Inflammatory macrophage (primary cell): ENCODE results near the gene MAPK10.

Experiments
- DNase-seq, 2 donors: peaks; one replicate each; pipeline ENCODE4 v3.0.0-alpha.2; 2020 to 2022

The MAPK10 gene

DNA sequence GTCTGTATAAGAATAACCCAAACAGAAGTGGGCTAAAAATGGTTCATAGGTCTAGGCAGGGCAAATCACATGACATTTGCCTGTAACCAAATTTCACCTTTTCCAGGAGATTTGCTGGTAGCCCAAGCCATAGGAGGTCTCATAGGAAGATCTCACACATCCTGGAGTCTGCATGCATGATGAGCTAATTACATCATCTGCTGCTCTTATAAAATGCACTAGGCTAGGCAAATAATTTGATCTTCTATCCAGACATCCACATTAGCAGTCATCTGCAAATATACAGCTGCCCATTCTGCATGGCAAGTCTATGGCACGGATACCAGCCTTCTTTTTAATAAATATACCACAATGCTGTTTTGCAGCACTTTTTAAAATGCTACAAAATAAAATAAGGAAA, 87.2 kb downstream of the MAPK10 start:
- no peak for DNase-seq

DNA sequence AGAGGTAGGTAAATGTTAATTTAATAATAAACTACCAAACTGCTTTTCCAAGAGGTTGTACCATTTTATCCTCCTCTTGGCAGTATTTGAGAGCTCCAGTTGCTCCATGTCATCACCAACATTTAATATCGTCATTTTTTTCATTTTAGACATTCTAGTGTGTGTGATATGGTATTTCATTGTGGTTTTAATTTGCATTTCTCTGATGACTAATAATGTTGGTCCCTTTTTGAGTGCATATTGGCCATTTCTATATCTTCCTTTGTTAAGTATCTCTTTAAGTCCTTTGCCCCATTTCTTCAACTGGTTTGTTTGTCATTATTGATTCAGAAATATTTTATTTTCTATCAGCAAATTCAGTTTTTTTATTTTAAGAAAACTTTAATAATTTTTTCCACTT, 88.8 kb downstream of the MAPK10 start:
- no peak for DNase-seq

DNA sequence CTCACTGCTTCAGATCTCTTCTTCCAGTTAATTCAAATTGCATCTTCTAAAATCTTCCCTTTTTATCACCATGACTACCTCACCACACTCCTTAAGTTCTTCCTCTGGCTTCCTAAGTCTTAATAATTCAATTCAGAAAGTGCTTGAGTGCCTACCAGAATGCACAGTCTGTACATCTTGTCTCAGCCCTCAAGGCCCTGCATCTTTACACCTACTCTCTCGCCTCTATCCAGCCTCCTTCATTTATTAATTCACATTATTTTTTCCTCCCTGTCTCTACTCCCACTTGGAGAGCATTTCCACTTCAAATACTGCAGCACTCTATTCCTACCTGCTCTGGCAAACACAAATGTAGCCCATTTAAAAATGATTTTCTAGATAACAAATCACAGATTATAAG, 90.5 kb downstream of the MAPK10 start:
- no peak for DNase-seq

GRCh38 chr4:86264241-86264640, 95.6 kb downstream of the MAPK10 start:
- no peak for DNase-seq

DNA sequence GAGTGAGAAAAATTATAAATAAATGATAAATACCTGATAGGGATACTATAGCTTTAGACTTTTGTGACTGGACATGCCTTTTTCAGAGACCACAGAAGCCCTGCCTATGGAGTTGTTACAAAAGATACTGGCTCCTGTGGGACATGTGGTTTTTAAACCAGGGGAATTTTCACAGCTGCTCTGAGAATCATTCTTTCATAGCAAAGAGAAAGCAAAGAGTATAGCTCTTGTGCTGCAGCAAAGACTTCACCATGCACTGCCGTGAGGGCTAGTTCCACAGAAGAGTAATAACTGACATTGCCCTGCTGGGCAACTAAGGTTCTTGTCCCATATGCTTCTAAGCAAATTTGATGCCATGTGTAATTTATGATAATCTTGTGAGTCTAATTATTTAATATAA, 98.2 kb downstream of the MAPK10 start:
- no peak for DNase-seq

DNA sequence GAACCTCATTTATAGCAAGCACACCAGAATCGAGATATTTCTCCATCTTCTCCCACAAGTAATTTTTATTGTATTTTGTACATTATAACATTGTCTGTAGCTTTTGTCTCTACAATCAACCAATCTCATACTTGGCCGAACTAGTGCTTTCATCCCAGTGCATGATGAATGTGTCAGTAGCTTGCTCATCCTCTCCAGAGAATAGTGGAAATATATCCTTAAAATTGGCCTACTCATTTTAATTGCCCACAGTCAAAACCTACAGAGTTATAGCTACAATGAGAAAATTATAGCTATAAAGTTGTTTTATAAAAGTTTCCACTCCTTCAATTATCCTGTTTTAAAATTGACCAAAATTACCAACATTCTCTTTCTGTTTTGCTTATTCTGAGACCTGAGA, 103.8 kb downstream of the MAPK10 start:
- no peak for DNase-seq

- no peak for DNase-seq
These were observed 109.2 kb downstream of the MAPK10 start for GRCh38 chr4:86250619-86251018.

- DNase-seq = no peak
These were observed 109.8 kb downstream of the MAPK10 start for GRCh38 chr4:86250006-86250405.

DNA sequence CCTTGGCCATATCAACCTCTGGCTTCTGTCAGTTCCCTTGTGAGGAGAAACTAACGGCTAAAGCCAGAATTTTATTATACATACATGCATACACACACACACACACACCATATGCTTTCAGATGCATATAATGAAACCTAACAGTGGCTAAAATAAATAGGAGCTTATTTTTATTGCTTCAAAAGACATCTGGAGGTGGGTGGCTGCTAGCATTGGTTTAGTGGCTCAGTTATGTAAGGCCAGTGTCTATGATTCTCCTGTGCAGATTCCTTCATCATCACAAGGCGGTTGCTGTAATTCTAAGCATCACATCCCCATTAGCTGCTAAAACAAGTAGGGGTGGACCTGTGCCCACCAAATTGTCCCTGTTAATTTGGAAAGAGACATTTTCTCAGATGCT, 110.8 kb downstream of the MAPK10 start:
- no peak for DNase-seq

DNA sequence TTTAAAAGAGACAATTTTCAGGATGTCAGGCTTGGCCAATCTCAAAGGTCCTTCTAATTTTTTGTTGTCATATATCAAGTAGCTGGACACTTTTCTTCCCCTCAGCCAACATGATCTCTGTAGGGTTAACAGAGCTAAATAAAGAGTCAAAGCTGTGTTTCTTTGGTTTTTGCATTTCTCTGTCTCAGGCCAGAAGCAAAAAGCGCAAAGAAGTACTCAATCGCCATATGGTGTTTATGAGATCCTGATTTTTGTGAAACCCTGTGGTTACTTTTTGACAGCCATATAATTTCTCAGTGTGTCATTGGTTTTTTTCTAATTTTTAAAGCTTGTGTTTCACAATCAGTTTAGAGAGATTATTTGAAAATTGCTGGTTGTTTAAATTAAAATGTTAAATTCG, 111.9 kb downstream of the MAPK10 start:
- no peak for DNase-seq

GRCh38 chr4:86247320-86247719, 112.5 kb downstream of the MAPK10 start:
- DNase-seq = no peak

DNA sequence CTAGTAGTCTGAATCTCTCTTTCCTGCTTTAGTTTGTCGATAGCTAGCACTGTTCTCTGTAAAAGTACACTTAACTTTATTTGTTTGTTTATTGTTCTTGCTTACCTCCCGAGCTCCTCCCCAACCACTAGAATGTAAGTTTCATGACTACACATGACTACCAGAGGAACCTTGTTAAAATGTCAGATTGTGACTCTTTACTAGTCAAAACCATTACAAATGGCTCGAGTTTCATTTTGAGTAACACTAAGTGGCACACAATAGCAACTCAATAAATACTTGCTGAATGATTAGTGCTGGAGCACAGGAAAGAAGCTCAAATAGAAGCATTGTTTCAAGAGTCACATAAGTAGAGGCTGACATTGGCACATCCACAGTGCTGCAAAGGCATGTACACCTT, 116.1 kb downstream of the MAPK10 start:
- no peak for DNase-seq

DNA sequence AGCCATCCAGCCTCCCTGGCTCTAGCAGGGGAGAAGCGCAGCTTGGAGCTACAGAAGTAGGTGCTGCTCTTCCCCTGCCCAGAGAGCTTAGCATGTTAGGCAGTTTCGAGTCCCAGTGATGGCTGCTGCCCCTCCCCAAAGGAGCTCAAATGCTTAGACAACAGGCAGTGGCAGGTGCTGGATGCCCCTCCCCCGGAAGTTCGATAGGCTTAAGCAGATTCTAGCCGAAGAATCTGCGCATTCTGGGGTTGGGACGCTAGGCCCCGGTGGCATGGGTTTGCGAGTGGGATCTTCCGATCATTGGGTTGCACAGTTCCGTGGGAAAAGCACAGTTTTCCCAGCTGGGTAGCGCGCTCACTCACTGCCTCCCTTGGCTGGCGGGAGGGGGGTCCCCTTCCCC, 117.2 kb downstream of the MAPK10 start:
- no peak for DNase-seq

DNA sequence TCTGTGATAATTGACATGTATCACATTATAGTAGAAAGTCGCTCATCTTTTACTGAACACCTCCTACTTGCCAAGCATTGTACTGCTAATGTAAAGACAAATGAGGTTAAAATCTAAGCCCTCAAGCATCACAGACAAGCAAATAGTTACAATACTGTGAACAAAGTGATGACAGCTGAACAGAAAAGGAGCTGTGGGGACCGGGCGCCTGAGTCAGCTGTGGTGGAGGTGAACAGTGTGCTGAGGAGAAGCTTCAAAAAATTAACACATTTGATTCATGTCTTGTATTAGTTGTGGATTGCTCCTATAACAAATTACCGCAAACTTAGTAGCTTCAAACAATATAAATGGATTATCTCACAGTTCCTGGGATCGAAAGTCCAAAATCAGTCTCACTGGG, 124.3 kb downstream of the MAPK10 start:
- no peak for DNase-seq

GRCh38 chr4:86233681-86234080, 126.2 kb downstream of the MAPK10 start:
- no peak for DNase-seq

DNA sequence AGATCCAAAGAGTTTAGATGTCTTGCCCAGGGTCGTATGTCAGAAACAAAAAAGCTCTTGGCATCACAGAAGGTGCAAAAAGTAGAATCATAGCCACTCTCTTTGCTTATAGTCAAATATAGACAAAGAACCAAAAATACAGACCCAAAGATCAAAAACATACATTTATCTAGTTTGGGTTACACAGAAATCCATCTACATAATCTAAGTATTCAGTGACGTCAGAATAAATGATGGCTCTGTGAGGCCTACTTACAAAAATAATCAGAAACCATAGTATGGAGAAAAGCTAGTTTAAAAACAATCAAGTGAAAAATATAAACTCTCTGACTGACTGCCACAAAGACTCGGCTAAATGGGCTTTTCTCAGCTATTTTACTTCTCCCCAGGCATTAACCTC, 126.8 kb downstream of the MAPK10 start:
- no peak for DNase-seq

DNA sequence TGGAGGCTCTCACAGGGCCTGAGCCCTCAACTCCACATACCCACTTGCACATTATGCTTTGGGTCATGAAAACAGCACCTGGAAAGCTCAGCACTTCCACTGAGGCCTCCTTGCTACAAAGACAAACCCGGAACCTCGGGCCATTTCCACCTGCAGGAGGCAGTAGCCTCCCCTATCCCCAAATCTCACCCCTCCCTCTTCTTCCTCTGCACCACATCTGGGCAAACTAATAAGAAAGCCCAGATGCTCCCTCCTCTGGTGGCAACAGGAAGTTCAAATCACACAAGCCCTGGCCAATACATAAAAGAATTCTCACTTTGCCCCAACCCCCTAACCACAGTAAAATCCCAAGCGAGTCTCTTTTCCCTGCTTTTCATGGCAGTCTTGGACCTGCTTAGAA, 136.4 kb downstream of the MAPK10 start:
- DNase-seq = no peak

DNA sequence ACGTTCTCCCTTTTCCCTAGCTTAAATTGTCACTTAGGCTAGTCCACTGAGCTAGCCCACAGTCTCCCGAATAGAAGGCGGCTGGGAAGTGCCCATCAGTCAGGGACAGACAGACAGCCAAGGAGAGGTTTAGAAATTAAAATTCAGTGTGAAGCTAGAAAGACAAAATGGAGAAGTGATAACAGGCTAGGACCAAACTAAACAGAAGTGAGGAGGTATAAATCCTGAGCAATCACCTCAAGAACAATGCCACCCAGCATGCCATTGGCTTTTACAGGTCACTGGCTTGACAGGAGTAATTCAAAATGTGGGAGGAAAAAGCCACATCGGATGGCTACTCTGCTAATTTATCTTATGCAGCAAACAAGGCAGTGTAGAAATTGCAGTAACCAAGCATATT, 138.9 kb downstream of the MAPK10 start:
- DNase-seq = no peak

DNA sequence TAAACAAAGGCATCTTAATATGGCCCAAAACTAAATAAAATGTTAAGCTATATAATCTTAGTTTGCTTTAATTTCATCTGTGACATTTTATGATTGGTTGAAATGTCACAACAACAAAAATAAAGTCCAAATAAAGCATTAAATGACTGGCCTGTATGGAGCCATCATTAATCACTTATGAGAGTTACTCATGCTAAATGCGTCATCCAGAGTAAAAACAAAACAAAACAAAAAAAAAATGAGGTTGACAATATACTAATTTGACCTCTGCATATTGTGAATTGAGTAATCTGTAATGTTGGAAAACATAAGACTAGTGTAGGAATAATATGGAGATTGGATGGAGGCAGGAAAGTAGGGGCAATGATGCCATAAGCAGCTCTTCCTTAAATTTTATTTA, 139.7 kb downstream of the MAPK10 start:
- DNase-seq = no peak

GRCh38 chr4:86218746-86219473, 140.9 kb downstream of the MAPK10 start:
- no peak for DNase-seq

GRCh38 chr4:86203176-86203575, 156.7 kb downstream of the MAPK10 start:
- DNase-seq = no peak

DNA sequence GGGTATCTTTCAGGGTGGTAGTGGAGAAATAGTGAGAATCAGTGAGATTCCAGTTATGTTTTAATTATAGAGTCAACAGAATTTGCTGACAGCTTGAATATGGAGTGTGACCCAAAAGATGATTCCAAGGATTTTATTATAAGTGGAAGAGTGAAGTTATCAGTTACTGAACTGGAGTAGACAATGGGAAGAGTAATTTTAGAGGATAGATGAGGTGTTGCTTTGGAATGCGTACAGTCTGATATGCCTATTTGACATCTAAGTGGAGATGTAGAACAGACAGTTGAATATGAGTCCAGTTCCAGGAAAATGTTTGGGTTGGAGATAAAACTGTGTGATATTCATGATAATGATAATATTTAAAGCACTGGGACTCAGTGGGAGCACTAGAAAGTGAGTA, 174.2 kb downstream of the MAPK10 start:
- no peak for DNase-seq

- DNase-seq = no peak
These were observed 175.0 kb downstream of the MAPK10 start for GRCh38 chr4:86184901-86185285.

GRCh38 chr4:86184216-86184900, 175.5 kb downstream of the MAPK10 start:
- no peak for DNase-seq

DNA sequence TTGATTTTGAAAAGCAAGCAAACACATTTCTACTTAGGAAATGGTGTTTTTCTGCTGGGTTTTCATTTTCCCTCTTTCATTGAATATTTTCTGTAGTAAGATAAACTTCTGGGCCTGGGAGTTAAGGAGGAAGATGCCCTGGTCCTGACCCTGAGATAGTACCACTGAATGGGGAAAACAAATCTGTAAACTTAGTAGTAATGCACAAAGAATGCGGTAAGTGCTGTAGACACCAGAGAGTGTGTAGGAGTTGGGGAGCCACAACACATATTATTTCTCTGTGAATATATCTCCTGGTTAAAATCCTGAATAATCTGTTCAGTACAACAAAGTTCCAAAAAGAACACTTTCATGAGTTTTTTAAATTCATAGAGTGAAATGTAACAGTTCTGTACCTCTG, 178.3 kb downstream of the MAPK10 start:
- DNase-seq = no peak
